DND-41 (cell line): ENCODE data around the gene ACTL6B.

ENCODE experiments used
- ATAC-seq: fragments of 200-7000 bp; cut with Tn5 transposase; 3 replicates; pipeline ENCODE4 v1.9.1; 2021; ENCODE audit warnings: low read depth; ENCODE audit not compliant: insufficient read depth
- DNase-seq: peaks from one replicate; pipeline ENCODE4 v3.0.0-alpha.2; 2020
- H2AFZ ChIP-seq: 2 replicates; pipeline ENCODE4 v1.6.0; 2012; ENCODE audit warnings: low read depth, low read length
- H3K27ac ChIP-seq: 2 replicates; pipeline ENCODE4 v1.5.1; 2012; ENCODE audit warnings: low read length, inconsistent platforms
- H3K27me3 ChIP-seq: fragments of 200-600 bp; sonication (generic); 2 replicates; pipeline ENCODE4 v1.6.0; 2012; ENCODE audit warnings: low read length, mild to moderate bottlenecking, inconsistent platforms; ENCODE audit not compliant: insufficient read depth, poor library complexity
- H3K36me3 ChIP-seq: 2 replicates; pipeline ENCODE4 v1.5.1; 2012; ENCODE audit warnings: low read length, inconsistent platforms; ENCODE audit not compliant: insufficient read depth
- H3K4me1 ChIP-seq: 2 replicates; pipeline ENCODE4 v1.5.1; 2012; ENCODE audit warnings: mild to moderate bottlenecking, low read length; ENCODE audit not compliant: insufficient read depth
- H3K4me2 ChIP-seq: 2 replicates; pipeline ENCODE4 v1.6.0; 2012; ENCODE audit warnings: mild to moderate bottlenecking, moderate library complexity, low read length, inconsistent platforms; ENCODE audit not compliant: insufficient read depth
- H3K4me3 ChIP-seq, 2 experiments: fragments of 200-600 bp in 1 of 2; shearing (Covaris generic) in 1 of 2; 2 replicates each; pipeline ENCODE4 v1.5.1; 2012 to 2016; ENCODE audit warnings: inconsistent platforms in 2 of 2, low read length in 2 of 2, mild to moderate bottlenecking in 2 of 2, low read depth in 1 of 2, moderate library complexity in 1 of 2
- H3K79me2 ChIP-seq: 2 replicates; pipeline ENCODE4 v1.6.0; 2012; ENCODE audit warnings: low read length, inconsistent platforms; ENCODE audit not compliant: insufficient read depth
- H3K9ac ChIP-seq: 2 replicates; pipeline ENCODE4 v1.6.0; 2012; ENCODE audit warnings: low read depth, mild to moderate bottlenecking, inconsistent platforms, low read length, moderate library complexity
- H3K9me3 ChIP-seq: 2 replicates; pipeline ENCODE4 v1.5.1; 2012; ENCODE audit warnings: low read length, moderate library complexity, mild to moderate bottlenecking, inconsistent platforms; ENCODE audit not compliant: insufficient read depth, severe bottlenecking
- H4K20me1 ChIP-seq: 2 replicates; pipeline ENCODE4 v1.6.0; 2012; ENCODE audit warnings: low read length; ENCODE audit not compliant: insufficient read depth
- EZH2 ChIP-seq: IDR thresholded peaks from 3 replicates; pipeline ENCODE4 v1.6.1; 2012; ENCODE audit warnings: borderline replicate concordance, low read depth, mild to moderate bottlenecking, moderate library complexity, low read length, inconsistent platforms; ENCODE audit not compliant: severe bottlenecking
- TF ChIP-seq, protein P1 (sequence below): IDR thresholded peaks from 2 replicates; pipeline ENCODE4 v1.5.1; 2012; ENCODE audit warnings: borderline replicate concordance, low read length, moderate library complexity, mild to moderate bottlenecking; ENCODE audit not compliant: poor library complexity, severe bottlenecking; ENCODE audit errors: extremely low read depth

ACTL6B gene

GRCh38 chr7:100686822-100687211, 30.6 kb upstream of the ACTL6B start:
- Histone ChIP-seq H3K4me2 (no peak overlapping the region), H3K27ac (no peak overlapping the region), H4K20me1 (peaks cover 81% of the 10 kb centered on the region), H3K4me3 (no peak overlapping the region), H3K9me3 (no peaks in the 10 kb centered on the region), H3K9ac (no peak overlapping the region), H3K4me1 (peaks cover 20% of the 10 kb centered on the region), H3K36me3 (peaks cover 92% of the 10 kb centered on the region), H2AFZ (no peak overlapping the region), H3K27me3 (no peaks in the 10 kb centered on the region), H3K79me2 (peaks cover 42% of the 10 kb centered on the region)
- TF ChIP-seq, protein P1, sequence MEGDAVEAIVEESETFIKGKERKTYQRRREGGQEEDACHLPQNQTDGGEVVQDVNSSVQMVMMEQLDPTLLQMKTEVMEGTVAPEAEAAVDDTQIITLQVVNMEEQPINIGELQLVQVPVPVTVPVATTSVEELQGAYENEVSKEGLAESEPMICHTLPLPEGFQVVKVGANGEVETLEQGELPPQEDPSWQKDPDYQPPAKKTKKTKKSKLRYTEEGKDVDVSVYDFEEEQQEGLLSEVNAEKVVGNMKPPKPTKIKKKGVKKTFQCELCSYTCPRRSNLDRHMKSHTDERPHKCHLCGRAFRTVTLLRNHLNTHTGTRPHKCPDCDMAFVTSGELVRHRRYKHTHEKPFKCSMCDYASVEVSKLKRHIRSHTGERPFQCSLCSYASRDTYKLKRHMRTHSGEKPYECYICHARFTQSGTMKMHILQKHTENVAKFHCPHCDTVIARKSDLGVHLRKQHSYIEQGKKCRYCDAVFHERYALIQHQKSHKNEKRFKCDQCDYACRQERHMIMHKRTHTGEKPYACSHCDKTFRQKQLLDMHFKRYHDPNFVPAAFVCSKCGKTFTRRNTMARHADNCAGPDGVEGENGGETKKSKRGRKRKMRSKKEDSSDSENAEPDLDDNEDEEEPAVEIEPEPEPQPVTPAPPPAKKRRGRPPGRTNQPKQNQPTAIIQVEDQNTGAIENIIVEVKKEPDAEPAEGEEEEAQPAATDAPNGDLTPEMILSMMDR, result no peak
- no peak for TF ChIP-seq EZH2
- ATAC-seq, result no peak
- no peak for DNase-seq

GRCh38 chr7:100686201-100686821, 30.1 kb upstream of the ACTL6B start:
- Histone ChIP-seq H3K27me3 (no peaks in the 10 kb centered on the region), H4K20me1 (peaks cover 82% of the 10 kb centered on the region), H3K4me1 (peaks cover 15% of the 10 kb centered on the region), H3K36me3 (peaks cover 97% of the 10 kb centered on the region), H3K9ac (no peak overlapping the region), H3K4me2 (no peak overlapping the region), H3K9me3 (no peaks in the 10 kb centered on the region), H3K4me3 (no peak overlapping the region), H3K79me2 (peaks cover 37% of the 10 kb centered on the region), H2AFZ (no peak overlapping the region), H3K27ac (no peak overlapping the region)
- no peak for TF ChIP-seq EZH2
- TF ChIP-seq, protein P1, result no peak
- no peak for DNase-seq
- ATAC-seq, result no peak

DNA sequence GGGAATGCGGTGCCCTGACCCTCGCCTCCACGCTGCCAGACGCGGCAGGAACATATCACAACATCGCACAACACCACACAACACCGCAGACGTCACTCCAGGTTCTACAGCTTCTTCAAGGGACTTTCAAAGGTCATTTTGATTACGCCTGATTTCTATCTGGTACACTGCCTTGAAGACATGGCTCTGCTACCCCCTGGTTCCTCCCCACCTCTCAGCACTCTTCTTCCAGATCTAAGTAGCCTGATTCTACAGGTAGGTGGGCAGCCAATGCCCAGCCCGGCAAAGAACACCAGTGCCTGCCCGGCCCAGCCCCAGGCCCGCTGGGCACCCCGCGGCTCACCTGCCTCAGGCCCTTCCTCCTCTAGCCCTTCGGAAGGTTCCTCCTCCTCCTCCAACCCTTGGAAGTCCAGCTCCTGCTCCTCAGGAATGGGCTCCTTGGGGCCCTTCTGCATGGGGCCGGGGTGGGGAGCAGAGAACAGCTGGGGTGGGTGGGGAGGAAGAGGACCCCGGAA, 29.4 kb upstream of the ACTL6B start:
- Histone ChIP-seq H3K9ac (no peak overlapping the region), H3K27ac (no peak overlapping the region), H3K4me2 (no peak overlapping the region), H2AFZ (no peak overlapping the region), H3K4me1 (peaks cover 9% of the 10 kb centered on the region), H3K79me2 (peaks cover 31% of the 10 kb centered on the region), H3K27me3 (no peaks in the 10 kb centered on the region), H3K36me3 (peaks cover 95% of the 10 kb centered on the region), H3K4me3 (no peak overlapping the region), H3K9me3 (no peaks in the 10 kb centered on the region), H4K20me1 (peaks cover 80% of the 10 kb centered on the region)
- no peak for ATAC-seq
- TF ChIP-seq, protein P1, result no peak
- no peak for TF ChIP-seq EZH2
- no peak for DNase-seq
